Loucy (cell line): ENCODE measurements around the gene CPED1.

ENCODE experiments used
- H2AFZ ChIP-seq: fragments of 200-600 bp; sonication (generic); 2 replicates; pipeline ENCODE4 v1.6.0; 2016; ENCODE audit warnings: antibody characterized with exemption, mild to moderate bottlenecking, low read length, moderate library complexity
- H3F3A ChIP-seq: fragments of 200-600 bp; 2 replicates; pipeline ENCODE4 v1.6.0; 2016; ENCODE audit warnings: antibody characterized with exemption, low read depth, mild to moderate bottlenecking
- H3K27me3 ChIP-seq: fragments of 200-600 bp; sonication (generic); 2 replicates; pipeline ENCODE4 v1.6.1; 2014; ENCODE audit warnings: low read length, mild to moderate bottlenecking; ENCODE audit not compliant: insufficient read depth, poor library complexity, severe bottlenecking
- H3K36me3 ChIP-seq: fragments of 200-600 bp; sonication (generic); 2 replicates; pipeline ENCODE4 v1.6.1; 2016; ENCODE audit warnings: low read length; ENCODE audit not compliant: insufficient read depth
- H3K4me1 ChIP-seq: fragments of 200-600 bp; sonication (generic); 2 replicates; pipeline ENCODE4 v1.5.1; 2014; ENCODE audit warnings: low read length, mild to moderate bottlenecking; ENCODE audit not compliant: insufficient read depth, poor library complexity, severe bottlenecking
- H3K4me2 ChIP-seq: fragments of 200-600 bp; sonication (generic); 2 replicates; pipeline ENCODE4 v1.6.0; 2014; ENCODE audit warnings: antibody characterized with exemption, low read length, low read depth, mild to moderate bottlenecking; ENCODE audit not compliant: poor library complexity, severe bottlenecking
- H3K4me3 ChIP-seq: fragments of 200-600 bp; sonication (generic); 2 replicates; pipeline ENCODE4 v1.5.1; 2014; ENCODE audit warnings: low read length, mild to moderate bottlenecking, mixed read lengths; ENCODE audit not compliant: poor library complexity, severe bottlenecking
- H3K79me2 ChIP-seq: fragments of 200-600 bp; sonication (generic); 2 replicates; pipeline ENCODE4 v1.6.1; 2014; ENCODE audit warnings: low read length; ENCODE audit not compliant: insufficient read depth
- H3K9ac ChIP-seq: fragments of 200-600 bp; sonication (generic); 2 replicates; pipeline ENCODE4 v1.6.0; 2014; ENCODE audit warnings: mild to moderate bottlenecking, low read depth, low read length, moderate library complexity; ENCODE audit not compliant: poor library complexity, severe bottlenecking
- H3K9me2 ChIP-seq: fragments of 200-600 bp; sonication (generic); replicated peaks from 2 replicates; pipeline ENCODE4 v1.6.1; 2016; ENCODE audit warnings: low read depth, low read length, mixed read lengths
- H3K9me3 ChIP-seq: fragments of 200-600 bp; sonication (generic); 2 replicates; pipeline ENCODE4 v1.6.1; 2014; ENCODE audit warnings: mild to moderate bottlenecking, antibody characterized with exemption, low read length, low read depth; ENCODE audit not compliant: insufficient read depth
- H4K20me1 ChIP-seq: fragments of 200-600 bp; sonication (generic); 2 replicates; pipeline ENCODE4 v1.6.0; 2014; ENCODE audit warnings: antibody characterized with exemption, low read length, mild to moderate bottlenecking; ENCODE audit not compliant: insufficient read depth, poor library complexity, severe bottlenecking
- EZH2phosphoT487 ChIP-seq: fragments of 200-600 bp; IDR thresholded peaks from 2 replicates; pipeline ENCODE4 v1.6.1; 2018; ENCODE audit warnings: antibody characterized with exemption, mild to moderate bottlenecking, moderate library complexity, borderline replicate concordance
- TF ChIP-seq, protein P1 (sequence below): fragments of 200-600 bp; sonication (generic); conservative IDR thresholded peaks from 2 replicates; pipeline ENCODE4 v1.5.1; 2014; ENCODE audit warnings: mild to moderate bottlenecking, antibody characterized with exemption, low read length

Gene CPED1

DNA sequence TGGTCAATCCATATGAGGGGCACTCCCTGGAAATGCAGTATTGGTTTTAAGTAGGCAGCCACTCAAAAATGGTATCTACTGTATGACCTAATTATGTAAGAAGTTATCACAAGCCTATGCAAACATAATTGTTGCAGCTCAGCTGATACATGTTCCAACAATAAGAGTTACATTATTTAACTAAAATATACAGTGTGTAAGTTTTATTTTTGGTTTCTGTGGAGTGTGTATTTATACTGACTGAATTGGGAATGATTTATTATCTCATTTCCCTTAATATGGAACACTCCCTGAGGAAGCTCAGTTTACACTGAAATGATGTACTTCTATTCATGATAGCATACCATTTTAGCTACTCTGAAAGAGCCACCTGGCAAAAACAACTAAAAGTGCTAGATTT lies 40.5 kb upstream of the CPED1 start:
- Histone ChIP-seq H3K4me3 (no peak overlapping the region), H3K9ac (no peak overlapping the region), H2AFZ (no peak overlapping the region), H3K27me3 (no peaks in the 10 kb centered on the region), H3K79me2 (peaks cover 28% of the 10 kb centered on the region), H3K4me1 (peaks cover 25% of the 10 kb centered on the region), H3F3A (no peaks in the 10 kb centered on the region), H3K9me2 (no peaks in the 10 kb centered on the region), H3K36me3 (no peaks in the 10 kb centered on the region), H3K4me2 (no peak overlapping the region), H3K9me3 (no peaks in the 10 kb centered on the region), H4K20me1 (peaks cover 18% of the 10 kb centered on the region)
- TF ChIP-seq, protein P1, sequence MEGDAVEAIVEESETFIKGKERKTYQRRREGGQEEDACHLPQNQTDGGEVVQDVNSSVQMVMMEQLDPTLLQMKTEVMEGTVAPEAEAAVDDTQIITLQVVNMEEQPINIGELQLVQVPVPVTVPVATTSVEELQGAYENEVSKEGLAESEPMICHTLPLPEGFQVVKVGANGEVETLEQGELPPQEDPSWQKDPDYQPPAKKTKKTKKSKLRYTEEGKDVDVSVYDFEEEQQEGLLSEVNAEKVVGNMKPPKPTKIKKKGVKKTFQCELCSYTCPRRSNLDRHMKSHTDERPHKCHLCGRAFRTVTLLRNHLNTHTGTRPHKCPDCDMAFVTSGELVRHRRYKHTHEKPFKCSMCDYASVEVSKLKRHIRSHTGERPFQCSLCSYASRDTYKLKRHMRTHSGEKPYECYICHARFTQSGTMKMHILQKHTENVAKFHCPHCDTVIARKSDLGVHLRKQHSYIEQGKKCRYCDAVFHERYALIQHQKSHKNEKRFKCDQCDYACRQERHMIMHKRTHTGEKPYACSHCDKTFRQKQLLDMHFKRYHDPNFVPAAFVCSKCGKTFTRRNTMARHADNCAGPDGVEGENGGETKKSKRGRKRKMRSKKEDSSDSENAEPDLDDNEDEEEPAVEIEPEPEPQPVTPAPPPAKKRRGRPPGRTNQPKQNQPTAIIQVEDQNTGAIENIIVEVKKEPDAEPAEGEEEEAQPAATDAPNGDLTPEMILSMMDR: no peak
- no peak for TF ChIP-seq EZH2phosphoT487

DNA sequence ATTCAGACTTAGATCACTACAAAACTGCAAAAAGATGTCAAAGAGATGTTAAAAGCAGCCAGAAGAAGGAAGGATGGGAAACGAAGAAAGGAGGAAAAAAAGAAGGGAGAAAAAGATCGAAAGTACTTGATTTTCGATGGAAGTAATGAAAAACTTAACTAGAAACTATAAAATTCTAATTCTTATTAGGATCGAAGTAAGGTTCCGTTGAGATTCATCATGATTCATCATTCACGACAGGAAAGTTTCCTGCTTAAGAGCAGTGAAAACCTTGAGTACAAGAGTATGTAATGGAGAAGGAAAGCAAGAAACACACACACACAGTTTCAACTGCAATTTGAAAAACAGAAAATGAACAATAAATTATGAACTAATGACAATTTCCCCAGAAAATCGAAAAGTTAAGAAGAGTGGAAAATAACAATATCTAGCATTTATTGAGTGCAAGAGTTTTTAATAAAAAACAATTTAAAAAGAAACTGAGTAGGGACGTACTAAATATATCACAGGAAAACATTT lies 39.1 kb upstream of the CPED1 start:
- peak overlapping the region; percentile 95 for H2AFZ ChIP-seq
- H3K4me1 ChIP-seq: peaks cover 35% of the 10 kb centered on the region
- H3K9me3 ChIP-seq: no peaks in the 10 kb centered on the region
- H3K79me2 ChIP-seq: peaks cover 43% of the 10 kb centered on the region
- peak overlapping the region; percentile 95 for H3K4me3 ChIP-seq
- H3K4me2 ChIP-seq: peak overlapping the region; percentile 90
- H4K20me1 ChIP-seq: peaks cover 25% of the 10 kb centered on the region
- H3K9ac ChIP-seq: peak overlapping the region; percentile 89
- H3F3A ChIP-seq: no peaks in the 10 kb centered on the region
- H3K36me3 ChIP-seq: peaks cover 8% of the 10 kb centered on the region
- H3K27me3 ChIP-seq: no peaks in the 10 kb centered on the region
- no peak for TF ChIP-seq EZH2phosphoT487
- TF ChIP-seq, protein P1: no peak
- H3K9me2 ChIP-seq: no peaks in the 10 kb centered on the region

DNA sequence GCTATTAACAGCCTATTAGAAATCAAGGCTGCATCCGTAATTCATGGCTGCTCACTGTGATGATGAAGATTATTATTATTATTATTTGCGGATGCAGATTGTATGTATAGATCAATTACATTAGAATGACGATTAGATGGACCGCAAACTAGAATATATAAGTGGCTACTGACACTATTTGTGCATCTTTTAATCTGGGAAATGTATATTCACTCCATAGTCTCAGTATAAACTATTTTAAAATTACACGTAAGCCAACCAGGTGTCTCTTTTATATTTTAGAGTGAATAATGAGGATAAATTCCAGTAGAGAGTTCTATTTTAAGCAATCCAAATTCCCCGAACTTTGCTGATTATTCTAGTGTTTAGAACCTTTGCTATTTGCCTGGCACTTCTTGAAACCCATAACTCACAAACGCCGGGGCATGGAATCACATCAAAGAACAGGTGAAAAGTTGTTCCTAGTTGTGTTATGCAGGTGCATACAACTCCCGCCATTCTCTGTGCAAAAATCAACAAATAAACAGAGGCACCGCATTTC lies 38.4 kb upstream of the CPED1 start:
- H3K9me3 ChIP-seq: no peaks in the 10 kb centered on the region
- no peak for TF ChIP-seq EZH2phosphoT487
- TF ChIP-seq, protein P1: no peak
- peaks cover 48% of the 10 kb centered on the region for H3K79me2 ChIP-seq
- H3K4me2 ChIP-seq: peak overlapping the region; percentile 90
- H3F3A ChIP-seq: no peaks in the 10 kb centered on the region
- H3K4me1 ChIP-seq: peaks cover 41% of the 10 kb centered on the region
- peaks cover 12% of the 10 kb centered on the region for H3K36me3 ChIP-seq
- H4K20me1 ChIP-seq: peaks cover 25% of the 10 kb centered on the region
- H3K4me3 ChIP-seq: peak overlapping the region; percentile 95
- H2AFZ ChIP-seq: peak overlapping the region; percentile 95
- H3K9ac ChIP-seq: peak overlapping the region; percentile 89
- no peaks in the 10 kb centered on the region for H3K27me3 ChIP-seq
- no peaks in the 10 kb centered on the region for H3K9me2 ChIP-seq
